Heart left ventricle (tissue), 13 donors: ENCODE data around the gene C14orf180.

Experiments
- CTCF ChIP-seq, 12 donors: fragments of 200-600 bp; sonication (generic) in 4 of 12; IDR thresholded peaks; one replicate each; pipeline versions ENCODE4 v1.5.0 to v1.8.0; 2018 to 2022; ENCODE audit warnings: antibody characterized with exemption in 12 of 12, mild to moderate bottlenecking in 5 of 12
- POLR2A ChIP-seq, 2 donors: fragments of 450-650 bp; IDR thresholded peaks; one replicate each; pipeline ENCODE4 v1.6.1; 2017; ENCODE audit warnings: antibody characterized with exemption in 2 of 2, mild to moderate bottlenecking in 2 of 2, moderate library complexity in 2 of 2
- donor health status: ischemic (EF 13 %, LVEDD 7.1; RV severe dilation, severe dysfunction).
- donor health status: DM: no; HTN: yes; CAD: no.
- donor health status: DM: no; HTN: no; CAD: no.
- donor health status: ischemic (EF 25% LVEDD 6.9; RV normal size, moderate dysfunction).
- donor health status: ischemic (EF 25% LVEDD 5.7; RV mildly dilated, moderate dysfunction).
- donor health status: ischemic (EF 35%, LVEDD 5.7; RV mildly dilated, moderate dysfunction).
- donor health status: nonischemic (EF 11% LVEDD 7.7; RV severe dilation, severe dysfunction).
- donor health status: DM: yes; HTN: yes; CAD: no.
- donor health status: PGD.
- donor health status: ischemic (EF 29% LVEDD 5.4; RV normal size, mild dysfunction).
- donor health status: nonischemic (EF 23%, LVEDD 6.1; RV moderate dilation, normal function).

GRCh38 chr14:104562606-104563005 lies 17.0 kb upstream of the C14orf180 start:
- no peak for TF ChIP-seq CTCF (IDR thresholded peaks at IDR 0.05)
- no peak for TF ChIP-seq POLR2A (IDR thresholded peaks at IDR 0.05)
